Right forelimb (tissue), 1 donor: Measurements from ENCODE around the gene MALRD1.

Experiments
- DNase-seq: peaks from one replicate; pipeline ENCODE4 v3.0.0-alpha.2; 2018

MALRD1 gene

GRCh38 chr10:19111501-19112267 lies 63.1 kb downstream of the MALRD1 start:
- no peak for DNase-seq

GRCh38 chr10:19117438-19117837 lies 68.8 kb downstream of the MALRD1 start:
- no peak for DNase-seq

GRCh38 chr10:19119191-19119590 lies 70.6 kb downstream of the MALRD1 start:
- no peak for DNase-seq

- no peak for DNase-seq
Observed at GRCh38 chr10:19120381-19120908, 71.8 kb downstream of the MALRD1 start.

GRCh38 chr10:19133992-19134391 lies 85.4 kb downstream of the MALRD1 start:
- DNase-seq = no peak

GRCh38 chr10:19142967-19143366 lies 94.4 kb downstream of the MALRD1 start:
- DNase-seq = no peak

- DNase-seq = no peak
Observed at GRCh38 chr10:19144206-19144605, 95.6 kb downstream of the MALRD1 start.

- DNase-seq = no peak
Observed at GRCh38 chr10:19154375-19154774, 105.8 kb downstream of the MALRD1 start.

- no peak for DNase-seq
Observed at GRCh38 chr10:19158358-19158757, 109.8 kb downstream of the MALRD1 start.

GRCh38 chr10:19158870-19159269 lies 110.3 kb downstream of the MALRD1 start:
- no peak for DNase-seq

- DNase-seq = no peak
Observed at GRCh38 chr10:19164461-19164860, 115.9 kb downstream of the MALRD1 start.

GRCh38 chr10:19168584-19168983 lies 120.0 kb downstream of the MALRD1 start:
- no peak for DNase-seq

- DNase-seq = no peak
Observed at GRCh38 chr10:19169041-19169440, 120.4 kb downstream of the MALRD1 start.

- DNase-seq = no peak
Observed at GRCh38 chr10:19169684-19170083, 121.1 kb downstream of the MALRD1 start.

- no peak for DNase-seq
Observed at GRCh38 chr10:19178675-19179074, 130.1 kb downstream of the MALRD1 start.

- DNase-seq = no peak
Observed at GRCh38 chr10:19184891-19185290, 136.3 kb downstream of the MALRD1 start.

- no peak for DNase-seq
Observed at GRCh38 chr10:19194866-19195265, 146.3 kb downstream of the MALRD1 start.

GRCh38 chr10:19195698-19196097 lies 147.1 kb downstream of the MALRD1 start:
- DNase-seq = no peak

- DNase-seq = no peak
Observed at GRCh38 chr10:19200211-19200610, 151.6 kb downstream of the MALRD1 start.

GRCh38 chr10:19204246-19204917 lies 155.8 kb downstream of the MALRD1 start:
- DNase-seq = no peak

- no peak for DNase-seq
Observed at GRCh38 chr10:19209319-19209718, 160.7 kb downstream of the MALRD1 start.

- no peak for DNase-seq
Observed at GRCh38 chr10:19212590-19212989, 164.0 kb downstream of the MALRD1 start.

GRCh38 chr10:19221216-19221615 lies 172.6 kb downstream of the MALRD1 start:
- DNase-seq = no peak

GRCh38 chr10:19226025-19226424 lies 177.4 kb downstream of the MALRD1 start:
- no peak for DNase-seq
